Muscle layer of colon (tissue), 2 donors: ENCODE data around the gene DONSON.

Experiments used
- H3K27ac ChIP-seq: one replicate; pipeline ENCODE4 v1.7.0; 2013; ENCODE audit warnings: low read depth, mild to moderate bottlenecking, low read length, moderate library complexity
- H3K27me3 ChIP-seq, 2 donors: one replicate each; pipeline ENCODE4 v1.7.0; 2013; ENCODE audit warnings: low read length in 2 of 2, mild to moderate bottlenecking in 2 of 2; ENCODE audit not compliant: insufficient read depth in 2 of 2, control insufficient read depth in 1 of 2
- H3K36me3 ChIP-seq: one replicate; pipeline ENCODE4 v1.7.0; 2013; ENCODE audit warnings: mild to moderate bottlenecking, low read length; ENCODE audit not compliant: insufficient read depth
- H3K4me1 ChIP-seq: one replicate; pipeline ENCODE4 v1.7.0; 2013; ENCODE audit warnings: mild to moderate bottlenecking, low read length; ENCODE audit not compliant: insufficient read depth
- H3K4me3 ChIP-seq, 2 donors: one replicate each; pipeline ENCODE4 v1.7.0; 2013; ENCODE audit warnings: low read length in 2 of 2, low read depth in 1 of 2, mild to moderate bottlenecking in 1 of 2, moderate library complexity in 1 of 2
- H3K9ac ChIP-seq: one replicate; pipeline ENCODE4 v1.7.0; 2013; ENCODE audit warnings: low read length
- H3K9me3 ChIP-seq: one replicate; pipeline ENCODE4 v1.7.0; 2013; ENCODE audit warnings: mild to moderate bottlenecking, low read length
- donor health status: abdominal sarcoma.
- donor health status: Adenocarcinoma of cecum.

The DONSON gene

GRCh38 chr21:33549848-33550771, 38.4 kb downstream of the DONSON start:
- Histone ChIP-seq H3K9me3 (no peaks in the 10 kb centered on the region), H3K27ac (no peak overlapping the region), H3K9ac (no peak overlapping the region), H3K36me3 (peaks cover 63% of the 10 kb centered on the region), H3K4me1 (peaks cover 12% of the 10 kb centered on the region), H3K4me3 (no peak overlapping the region), H3K27me3 (no peaks in the 10 kb centered on the region)

- Histone ChIP-seq H3K36me3 (peaks cover 25% of the 10 kb centered on the region), H3K27ac (no peak overlapping the region), H3K9me3 (no peaks in the 10 kb centered on the region), H3K27me3 (no peaks in the 10 kb centered on the region), H3K4me3 (no peak overlapping the region), H3K9ac (no peak overlapping the region), H3K4me1 (peaks cover 25% of the 10 kb centered on the region)
Measured at GRCh38 chr21:33546086-33546485, 42.4 kb downstream of the DONSON start.

- H3K4me1 ChIP-seq: peaks cover 26% of the 10 kb centered on the region
- no peaks in the 10 kb centered on the region for H3K27me3 ChIP-seq
- H3K27ac ChIP-seq: no peak overlapping the region
- H3K36me3 ChIP-seq: peaks cover 12% of the 10 kb centered on the region
- H3K9ac ChIP-seq: peak overlapping the region; percentile 91
- H3K4me3 ChIP-seq: peak overlapping the region; percentile 88 to 94
- H3K9me3 ChIP-seq: no peaks in the 10 kb centered on the region
Measured at GRCh38 chr21:33544451-33545195, 43.9 kb downstream of the DONSON start.

- no peaks in the 10 kb centered on the region for H3K27me3 ChIP-seq
- peaks cover 7% of the 10 kb centered on the region for H3K36me3 ChIP-seq
- peaks cover 26% of the 10 kb centered on the region for H3K4me1 ChIP-seq
- peak overlapping the region; percentile 91 for H3K9ac ChIP-seq
- H3K27ac ChIP-seq: peak overlapping the region; percentile 97
- H3K9me3 ChIP-seq: no peaks in the 10 kb centered on the region
- peak overlapping the region; percentile 88 to 94 for H3K4me3 ChIP-seq
Measured at GRCh38 chr21:33543505-33544129, 44.9 kb downstream of the DONSON start.

- no peaks in the 10 kb centered on the region for H3K9me3 ChIP-seq
- H3K36me3 ChIP-seq: peaks cover 13% of the 10 kb centered on the region
Measured at GRCh38 chr21:33542640-33543504, 45.6 kb downstream of the DONSON start, which contains the start of gene SON. Gene SON (plus strand): TSS chr21:33543038. CDS start chr21:33543093, 55 bp downstream.

GRCh38 chr21:33541756-33542639, 46.5 kb downstream of the DONSON start, which contains the start of gene GART:
Gene GART (minus strand): TSS chr21:33542117. CDS start chr21:33539315, 2,802 bp downstream.
- Histone ChIP-seq H3K9ac (peak within 1 kb of the TSS; percentile 93), H3K9me3 (no peaks in the 10 kb centered on the region), H3K27ac (peak within 1 kb of the TSS; percentile 97), H3K36me3 (peaks cover 17% of the 10 kb centered on the region), H3K4me3 (peak within 1 kb of the TSS; percentile 88 to 94), H3K4me1 (peaks cover 26% of the 10 kb centered on the region), H3K27me3 (no peaks in the 10 kb centered on the region)

More at GRCh38 chr21:33542640-33543504, 45.6 kb downstream of the DONSON start, which contains the start of gene SON:
- Histone ChIP-seq H3K27ac (peak within 1 kb of the TSS; percentile 97), H3K4me1 (peaks cover 26% of the 10 kb centered on the region), H3K4me3 (peak within 1 kb of the TSS; percentile 88 to 94), H3K9ac (peak within 1 kb of the TSS; percentile 93), H3K27me3 (no peaks in the 10 kb centered on the region)

GRCh38 chr21:33541105-33541711, 47.3 kb downstream of the DONSON start:
- Histone ChIP-seq H3K27me3 (no peaks in the 10 kb centered on the region), H3K4me3 (peak overlapping the region; percentile 57 to 94), H3K27ac (peak overlapping the region; percentile 84), H3K36me3 (peaks cover 21% of the 10 kb centered on the region), H3K4me1 (peaks cover 26% of the 10 kb centered on the region), H3K9me3 (no peaks in the 10 kb centered on the region), H3K9ac (peak overlapping the region; percentile 93)

GRCh38 chr21:33540711-33541104, 47.8 kb downstream of the DONSON start:
- H3K9ac ChIP-seq: no peak overlapping the region
- no peaks in the 10 kb centered on the region for H3K9me3 ChIP-seq
- H3K36me3 ChIP-seq: peaks cover 24% of the 10 kb centered on the region
- peaks cover 21% of the 10 kb centered on the region for H3K4me1 ChIP-seq
- no peaks in the 10 kb centered on the region for H3K27me3 ChIP-seq
- no peak overlapping the region for H3K4me3 ChIP-seq
- H3K27ac ChIP-seq: no peak overlapping the region

GRCh38 chr21:33539616-33540015, 48.9 kb downstream of the DONSON start:
- H3K9ac ChIP-seq: no peak overlapping the region
- H3K27me3 ChIP-seq: no peaks in the 10 kb centered on the region
- no peak overlapping the region for H3K27ac ChIP-seq
- H3K36me3 ChIP-seq: peaks cover 35% of the 10 kb centered on the region
- H3K4me3 ChIP-seq: no peak overlapping the region
- no peaks in the 10 kb centered on the region for H3K9me3 ChIP-seq
- peaks cover 10% of the 10 kb centered on the region for H3K4me1 ChIP-seq
